ENCODE measurements around the gene CD276. TPM values are rescaled to one million over a fixed set of nuclear protein-coding genes. Genes with fewer than 3 reads are reported as not detected.

Gene CD276
- total RNA-seq, 1 experiment from 2014 or later = 133 TPM

GRCh38 chr15:73660455-73660854 is 23.7 kb upstream of the CD276 start:
- H3K56ac ChIP-seq (ENCODE audit: insufficient read length, low read depth, low read length) = no peak overlapping the region
- no peak overlapping the region for H3K4ac ChIP-seq (ENCODE audit: low read depth, low read length)
- H3K79me1 ChIP-seq (ENCODE audit: insufficient read depth, low read depth, low read length, poor library complexity, severe bottlenecking) = no peaks in the 10 kb centered on the region
- Mint-ChIP-seq H3K36me3 (ENCODE audit: insufficient read depth in 1 of 3, low read depth in 3 of 3) (no peaks in the 10 kb centered on the region), H3K4me1 (no peaks in the 10 kb centered on the region), H3K9me3 (no peaks in the 10 kb centered on the region), H3K27ac (no peak overlapping the region), H3K4me3 (no peak overlapping the region), H3K27me3 (ENCODE audit: low read depth) (peaks cover 4% of the 10 kb centered on the region)
- no peak for DNase-seq
- H3K4me2 ChIP-seq (ENCODE audit: insufficient read depth, insufficient read length, low read length) = no peak overlapping the region
- no peak overlapping the region for H2AFZ ChIP-seq (ENCODE audit: low read length)
- no peaks in the 10 kb centered on the region for H4K20me1 ChIP-seq (ENCODE audit: control insufficient read depth, insufficient read depth, insufficient read length)
- no peaks in the 10 kb centered on the region for H3K9me3 ChIP-seq (ENCODE audit: control insufficient read depth, low read depth, low read length)
- no peaks in the 10 kb centered on the region for H3K79me2 ChIP-seq (ENCODE audit: insufficient read depth, low read length)
- H2BK12ac ChIP-seq (ENCODE audit: insufficient read length, low read depth, low read length) = no peak overlapping the region
- H2BK120ac ChIP-seq (ENCODE audit: low read depth, low read length, poor library complexity, severe bottlenecking) = no peak overlapping the region
- H2AK5ac ChIP-seq (ENCODE audit: insufficient read length, low read length) = no peak overlapping the region
- H3K23ac ChIP-seq (ENCODE audit: insufficient read length, low read depth, low read length) = no peak overlapping the region
- H3K23me2 ChIP-seq (ENCODE audit: insufficient read length, low read depth, low read length, poor library complexity, severe bottlenecking) = no peaks in the 10 kb centered on the region
- H3K9ac ChIP-seq (ENCODE audit: extremely low read depth, insufficient read length, low read length) = no peak overlapping the region
- no peak overlapping the region for H2BK15ac ChIP-seq (ENCODE audit: low read depth, low read length)
- no peak overlapping the region for H2BK20ac ChIP-seq (ENCODE audit: low read depth, low read length, poor library complexity, severe bottlenecking)
- H3T11ph ChIP-seq (ENCODE audit: low read length) = no peak overlapping the region
- no peak overlapping the region for H2BK5ac ChIP-seq (ENCODE audit: insufficient read length, low read length)
- no peak overlapping the region for H3K27ac ChIP-seq (ENCODE audit: insufficient read length, low read depth, low read length)
- H3K4me1 ChIP-seq (ENCODE audit: insufficient read depth, low read length) = no peaks in the 10 kb centered on the region
- no peak overlapping the region for H3K14ac ChIP-seq (ENCODE audit: insufficient read depth, low read length)
- no peak overlapping the region for H4K8ac ChIP-seq (replicated peaks; ENCODE audit: insufficient read length, low read depth, low read length)
- no peaks in the 10 kb centered on the region for H3K27me3 ChIP-seq (ENCODE audit: insufficient read depth, low read length)
- TF ChIP-seq CTCF (conservative IDR thresholded peaks at IDR 0.05) = no peak
- H4K91ac ChIP-seq (ENCODE audit: insufficient read length, low read depth, low read length) = no peak overlapping the region
- no peak overlapping the region for H3K18ac ChIP-seq (ENCODE audit: insufficient read length, low read depth, low read length)
- no peak overlapping the region for H4K5ac ChIP-seq (ENCODE audit: insufficient read length, low read depth, low read length)
